Measurements from ENCODE around the gene IMPDH1.

Gene IMPDH1

GRCh38 chr7:128387216-128388144 is 22.3 kb downstream of the IMPDH1 start:
- peak; percentile 82 for DNase-seq (ENCODE audit: low read depth)

GRCh38 chr7:128385988-128386925 is 23.5 kb downstream of the IMPDH1 start:
- DNase-seq (ENCODE audit: low read depth), result no peak

GRCh38 chr7:128384726-128385125 is 25.1 kb downstream of the IMPDH1 start:
- DNase-seq (ENCODE audit: low read depth), result no peak

- DNase-seq (ENCODE audit: low read depth), result no peak
Observed at GRCh38 chr7:128383776-128384175, 26.0 kb downstream of the IMPDH1 start.

GRCh38 chr7:128381161-128381821 is 28.5 kb downstream of the IMPDH1 start:
- DNase-seq (ENCODE audit: low read depth), result no peak

- no peak for DNase-seq (ENCODE audit: low read depth)
Observed at GRCh38 chr7:128380483-128381106, 29.2 kb downstream of the IMPDH1 start.

- DNase-seq (ENCODE audit: low read depth), result no peak
Observed at GRCh38 chr7:128379900-128380479, 29.8 kb downstream of the IMPDH1 start.

GRCh38 chr7:128378637-128379036 is 31.1 kb downstream of the IMPDH1 start:
- DNase-seq (ENCODE audit: low read depth), result no peak

- DNase-seq (ENCODE audit: low read depth), result no peak
Observed at GRCh38 chr7:128376077-128376476, 33.7 kb downstream of the IMPDH1 start.

- no peak for DNase-seq (ENCODE audit: low read depth)
Observed at GRCh38 chr7:128374041-128374440, 35.7 kb downstream of the IMPDH1 start.

- no peak for DNase-seq (ENCODE audit: low read depth)
Observed at GRCh38 chr7:128373606-128374005, 36.2 kb downstream of the IMPDH1 start.

- no peak for DNase-seq (ENCODE audit: low read depth)
Observed at GRCh38 chr7:128370491-128370890, 39.3 kb downstream of the IMPDH1 start.

- DNase-seq (ENCODE audit: low read depth), result no peak
Observed at GRCh38 chr7:128366986-128367385, 42.8 kb downstream of the IMPDH1 start.

- no peak for DNase-seq (ENCODE audit: low read depth)
Observed at GRCh38 chr7:128366300-128366699, 43.5 kb downstream of the IMPDH1 start.

GRCh38 chr7:128365432-128365831 is 44.4 kb downstream of the IMPDH1 start:
- no peak for DNase-seq (ENCODE audit: low read depth)

GRCh38 chr7:128364166-128364870 is 45.5 kb downstream of the IMPDH1 start:
- no peak for DNase-seq (ENCODE audit: low read depth)

GRCh38 chr7:128363261-128363721 is 46.5 kb downstream of the IMPDH1 start:
- no peak for DNase-seq (ENCODE audit: low read depth)

GRCh38 chr7:128362670-128363069 is 47.1 kb downstream of the IMPDH1 start:
- no peak for DNase-seq (ENCODE audit: low read depth)

- no peak for DNase-seq (ENCODE audit: low read depth)
Observed at GRCh38 chr7:128361411-128362379, 48.1 kb downstream of the IMPDH1 start, which contains the start of gene PRRT4. TSS of gene PRRT4 (minus strand) at chr7:128361690.

Measured in fibroblast of the conjunctiva (primary cell).